IMR-90 (cell line): ENCODE measurements around the gene AFM. TPM values are rescaled to one million over a fixed set of nuclear protein-coding genes. Genes with fewer than 3 reads are reported as not detected.

Source experiments
- ATAC-seq: fragments of 200-7000 bp; cut with Tn5 transposase; 2 replicates; pipeline ENCODE4 v1.9.1; 2020; ENCODE audit warnings: low read depth, mild to moderate bottlenecking, moderate library complexity
- BruUV-seq: library from RNA; stranded (reverse); fragments of 400-500 nt; replicated peaks from 2 replicates; lab custom pipeline; 2021; lab: Mats Ljungman, UMichigan
- CTCF ChIA-PET: fragments of 300-600 bp; formaldehyde crosslinking; extraction: SDS; loops from one replicate; lab custom pipeline; 2021; ENCODE audit warnings: antibody characterized with exemption; lab: Yijun Ruan, JAX
- POLR2A ChIA-PET: fragments of 300-600 bp; sonication (Branson Sonifier 250); formaldehyde crosslinking; loops from one replicate; lab custom pipeline; 2022; ENCODE audit warnings: antibody characterized with exemption; ENCODE audit not compliant: unreplicated experiment; lab: Charles Lee
- DNase-seq: peaks from one replicate; pipeline ENCODE4 v3.0.0; 2013
- H2AFZ ChIP-seq: replicated peaks from 2 replicates; pipeline ENCODE3; 2013; ENCODE audit warnings: low read length, mild to moderate bottlenecking; ENCODE audit not compliant: poor library complexity
- H2AK5ac ChIP-seq: 2 replicates; pipeline ENCODE4 v1.6.1; 2013; ENCODE audit warnings: low read depth, low read length, inconsistent platforms
- H2AK9ac ChIP-seq: replicated peaks from 2 replicates; pipeline ENCODE3; 2013; ENCODE audit warnings: mild to moderate bottlenecking, low read depth, low read length, moderate library complexity; ENCODE audit not compliant: poor library complexity
- H2BK120ac ChIP-seq: 2 replicates; pipeline ENCODE4 v1.6.1; 2013; ENCODE audit warnings: low read depth, low read length, inconsistent platforms
- H2BK15ac ChIP-seq: 3 replicates; pipeline ENCODE4 v1.6.1; 2013; ENCODE audit warnings: low read depth, low read length, inconsistent platforms
- H2BK20ac ChIP-seq: 2 replicates; pipeline ENCODE4 v1.6.1; 2013; ENCODE audit warnings: low read depth, mild to moderate bottlenecking, inconsistent platforms, low read length, moderate library complexity
- H2BK5ac ChIP-seq: 2 replicates; pipeline ENCODE4 v1.6.1; 2013; ENCODE audit warnings: mild to moderate bottlenecking, low read depth, low read length, inconsistent platforms; ENCODE audit not compliant: poor library complexity, severe bottlenecking
- H3K14ac ChIP-seq: replicated peaks from 2 replicates; pipeline ENCODE4 v1.6.1; 2013; ENCODE audit warnings: low read depth, low read length, inconsistent platforms
- H3K18ac ChIP-seq: 2 replicates; pipeline ENCODE4 v1.6.1; 2013; ENCODE audit warnings: low read depth, low read length, control low read depth
- H3K23ac ChIP-seq: 2 replicates; pipeline ENCODE4 v1.6.1; 2013; ENCODE audit warnings: low read depth, low read length, inconsistent platforms
- H3K27ac ChIP-seq: 2 replicates; pipeline ENCODE4 v1.5.1; 2013; ENCODE audit warnings: mild to moderate bottlenecking, control low read depth, low read length; ENCODE audit not compliant: insufficient read depth
- H3K27me3 ChIP-seq: 2 replicates; pipeline ENCODE4 v1.6.1; 2013; ENCODE audit warnings: low read length; ENCODE audit not compliant: control insufficient read depth, insufficient read depth
- H3K36me3 ChIP-seq: 2 replicates; pipeline ENCODE4 v1.6.1; 2013; ENCODE audit warnings: low read length, mixed read lengths; ENCODE audit not compliant: control insufficient read depth, insufficient read depth
- H3K4ac ChIP-seq: 2 replicates; pipeline ENCODE4 v1.6.1; 2013; ENCODE audit warnings: low read depth, low read length, inconsistent platforms
- H3K4me1 ChIP-seq: 2 replicates; pipeline ENCODE4 v1.6.1; 2013; ENCODE audit warnings: low read length, mixed read lengths; ENCODE audit not compliant: control insufficient read depth, insufficient read depth
- H3K4me2 ChIP-seq: 2 replicates; pipeline ENCODE4 v1.6.1; 2013; ENCODE audit warnings: low read depth, mild to moderate bottlenecking, control low read depth, low read length, moderate library complexity
- H3K4me3 ChIP-seq: 2 replicates; pipeline ENCODE4 v1.5.1; 2013; ENCODE audit warnings: low read depth, mild to moderate bottlenecking, control low read depth, low read length, moderate library complexity; ENCODE audit not compliant: insufficient read depth
- H3K56ac ChIP-seq: 2 replicates; pipeline ENCODE4 v1.6.1; 2013; ENCODE audit warnings: low read length, inconsistent platforms; ENCODE audit not compliant: insufficient read depth; ENCODE audit errors: extremely low read depth
- H3K79me1 ChIP-seq, 2 experiments: 2 replicates each; pipeline ENCODE4 v1.6.1; 2013; ENCODE audit warnings: low read length in 2 of 2, inconsistent platforms in 1 of 2, low read depth in 1 of 2
- H3K9ac ChIP-seq: 2 replicates; pipeline ENCODE4 v1.6.1; 2013; ENCODE audit warnings: low read depth, low read length, control low read depth
- H3K9me1 ChIP-seq: 2 replicates; pipeline ENCODE4 v1.6.1; 2013; ENCODE audit warnings: low read length, inconsistent platforms; ENCODE audit not compliant: insufficient read depth
- H3K9me3 ChIP-seq: 2 replicates; pipeline ENCODE4 v1.6.1; 2013; ENCODE audit warnings: low read length; ENCODE audit not compliant: control insufficient read depth, insufficient read depth
- H4K20me1 ChIP-seq: 2 replicates; pipeline ENCODE4 v1.6.1; 2013; ENCODE audit warnings: low read length, inconsistent platforms; ENCODE audit not compliant: insufficient read depth
- H4K5ac ChIP-seq: 2 replicates; pipeline ENCODE4 v1.6.1; 2013; ENCODE audit warnings: mild to moderate bottlenecking, low read depth, low read length, control low read depth
- H4K8ac ChIP-seq, 2 experiments: 2 replicates each; pipeline ENCODE4 v1.6.1; 2013; ENCODE audit warnings: low read depth in 2 of 2, low read length in 2 of 2, control low read depth in 1 of 2, inconsistent platforms in 1 of 2
- H4K91ac ChIP-seq: 2 replicates; pipeline ENCODE4 v1.6.1; 2013; ENCODE audit warnings: low read depth, low read length, inconsistent platforms; ENCODE audit not compliant: insufficient read depth
- CEBPB ChIP-seq: IDR thresholded peaks from 2 replicates; pipeline ENCODE4 v1.6.1; 2012; ENCODE audit warnings: low read depth, low read length, improper control_type of control experiment
- MAFK ChIP-seq: IDR thresholded peaks from 2 replicates; pipeline ENCODE4 v1.6.1; 2012; ENCODE audit warnings: low read depth, low read length, improper control_type of control experiment
- NFE2L2 ChIP-seq: fragments of 150-350 bp; IDR thresholded peaks from 2 replicates; pipeline ENCODE4 v1.6.1; 2016; ENCODE audit warnings: low read depth, mild to moderate bottlenecking, low read length
- POLR2A ChIP-seq: IDR thresholded peaks from 2 replicates; pipeline ENCODE4 v1.6.1; 2012; ENCODE audit warnings: mild to moderate bottlenecking, low read depth, low read length
- RCOR1 ChIP-seq: IDR thresholded peaks from 2 replicates; pipeline ENCODE4 v1.6.1; 2012; ENCODE audit warnings: mild to moderate bottlenecking, low read length, improper control_type of control experiment; ENCODE audit not compliant: insufficient replicate concordance
- RFX5 ChIP-seq: IDR thresholded peaks from 2 replicates; pipeline ENCODE4 v1.8.0; 2012; ENCODE audit warnings: low read depth, mild to moderate bottlenecking, low read length, moderate library complexity
- SMC3 ChIP-seq: fragments of 150-350 bp; IDR thresholded peaks from 2 replicates; pipeline ENCODE4 v1.6.1; 2016; ENCODE audit warnings: low read depth, mild to moderate bottlenecking, antibody characterized with exemption, low read length, moderate library complexity
- WGBS, 2 experiments: methylation state at CpG; one replicate each; pipeline versions ENCODE4 v1.1.5 to v1.1.7; 2013; ENCODE audit warnings: missing lambda C conversion rate in 2 of 2; ENCODE audit not compliant: insufficient read length in 1 of 2; ENCODE audit errors: extremely low coverage in 2 of 2; 5-methylcytosine and 5-hydroxymethylcytosine counted together
- dilution Hi-C: fragments of 300-500 bp; cut with HindIII; formaldehyde crosslinking; loops from one replicate; pipeline ENCODE4 v1.14.3; 2018; ENCODE audit warnings: low sequenced_read_pairs; ENCODE audit not compliant: unreplicated experiment
- in situ Hi-C: fragments of 300-500 bp; cut with MboI; formaldehyde crosslinking; loops from 3 replicates; pipeline ENCODE4 v1.14.3; 2019; ENCODE audit warnings: low sequenced_read_pairs, inconsistent platforms, mixed read lengths
- intact Hi-C: fragments of 100-400 bp; cut with micrococcal nuclease; formaldehyde crosslinking; loops from 2 replicates; pipeline ENCODE4 v1.10.0; 2022
- polyA plus RNA-seq, 3 experiments: library from polyadenylated mRNA; depleted of rRNA; stranded (reverse); fragments of >200 nt; gene quantifications; 2 replicates each; pipeline ENCODE4 v1.2.3, GENCODE V29; 2012; ENCODE audit warnings: low replicate concordance in 1 of 3
- total RNA-seq: library from RNA; depleted of rRNA; stranded (reverse); fragments of >200 nt; gene quantifications from 2 replicates; pipeline ENCODE4 v1.2.3, GENCODE V29; 2012
- TF ChIP-seq, protein P1 (sequence below): conservative IDR thresholded peaks from 2 replicates; pipeline ENCODE4 v1.5.1; 2012; ENCODE audit warnings: mild to moderate bottlenecking, low read depth, low read length, improper control_type of control experiment
- TF ChIP-seq, protein P2 (sequence below): fragments of 150-350 bp; IDR thresholded peaks from 2 replicates; pipeline ENCODE4 v1.6.1; 2016; ENCODE audit warnings: low read depth, mild to moderate bottlenecking, low read length, moderate library complexity, borderline replicate concordance

The AFM gene
- total and polyA plus RNA-seq, 2 of the 4 experiments (the other 2 are of a cell fraction) = not detected

DNA sequence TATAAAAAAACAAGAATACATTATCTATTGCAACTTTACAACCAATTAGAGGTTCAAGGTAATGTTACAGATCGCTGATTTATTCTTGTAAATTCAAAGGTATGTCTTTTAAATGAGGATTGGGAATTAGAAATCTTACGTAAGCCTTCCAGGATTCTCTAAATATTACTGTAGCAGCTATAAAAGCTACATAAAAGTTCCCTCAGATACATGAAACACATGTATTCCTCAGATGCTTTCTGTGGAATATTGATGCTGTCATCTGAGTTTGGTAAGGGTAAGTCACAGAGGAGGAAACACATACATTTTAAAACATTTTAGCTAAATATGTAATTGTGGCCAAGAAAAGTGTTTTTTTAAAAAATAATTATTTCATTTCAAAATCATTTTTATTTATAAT, 42.1 kb upstream of the AFM start:
- CTCF ChIA-PET = interaction anchor here (1.0 kb wide), 1 partner anchor 15 kb away, joined by 3 read pairs; no protein-coding TSS in a partner anchor
- no CpG with 5 or more reads among the region's 2 CpGs for WGBS, 2 experiments
- Histone ChIP-seq H2BK15ac (no peak overlapping the region), H3K18ac (no peak overlapping the region), H2BK20ac (no peak overlapping the region), H2AFZ (no peak overlapping the region), H3K14ac (no peak overlapping the region), H2BK5ac (no peak overlapping the region), H4K91ac (no peak overlapping the region), H2AK9ac (no peak overlapping the region), H3K79me1 (no peaks in the 10 kb centered on the region), H3K4ac (no peak overlapping the region), H4K5ac (no peak overlapping the region), H4K8ac (no peak overlapping the region), H2AK5ac (no peak overlapping the region), H3K4me1 (no peaks in the 10 kb centered on the region), H2BK120ac (no peak overlapping the region), H3K9ac (no peak overlapping the region), H3K56ac (no peak overlapping the region), H4K20me1 (no peaks in the 10 kb centered on the region), H3K4me3 (no peak overlapping the region), H3K27me3 (peaks cover 2% of the 10 kb centered on the region; the same call in 1 of the 2 replicates), H3K9me1 (no peaks in the 10 kb centered on the region), H3K4me2 (no peak overlapping the region), H3K23ac (no peak overlapping the region), H3K36me3 (no peaks in the 10 kb centered on the region), H3K27ac (no peak overlapping the region), H3K9me3 (no peaks in the 10 kb centered on the region)
- POLR2A ChIA-PET = no interaction called here
- ATAC-seq (no peak), DNase-seq (no peak)
- dilution Hi-C loops (no loop called here), intact Hi-C loops (no loop called here), in situ Hi-C loops (no loop called here)
- BruUV-seq = no TSS peak
- no peak for TF ChIP-seq RCOR1
- TF ChIP-seq NFE2L2 = no peak
- TF ChIP-seq, protein P1, sequence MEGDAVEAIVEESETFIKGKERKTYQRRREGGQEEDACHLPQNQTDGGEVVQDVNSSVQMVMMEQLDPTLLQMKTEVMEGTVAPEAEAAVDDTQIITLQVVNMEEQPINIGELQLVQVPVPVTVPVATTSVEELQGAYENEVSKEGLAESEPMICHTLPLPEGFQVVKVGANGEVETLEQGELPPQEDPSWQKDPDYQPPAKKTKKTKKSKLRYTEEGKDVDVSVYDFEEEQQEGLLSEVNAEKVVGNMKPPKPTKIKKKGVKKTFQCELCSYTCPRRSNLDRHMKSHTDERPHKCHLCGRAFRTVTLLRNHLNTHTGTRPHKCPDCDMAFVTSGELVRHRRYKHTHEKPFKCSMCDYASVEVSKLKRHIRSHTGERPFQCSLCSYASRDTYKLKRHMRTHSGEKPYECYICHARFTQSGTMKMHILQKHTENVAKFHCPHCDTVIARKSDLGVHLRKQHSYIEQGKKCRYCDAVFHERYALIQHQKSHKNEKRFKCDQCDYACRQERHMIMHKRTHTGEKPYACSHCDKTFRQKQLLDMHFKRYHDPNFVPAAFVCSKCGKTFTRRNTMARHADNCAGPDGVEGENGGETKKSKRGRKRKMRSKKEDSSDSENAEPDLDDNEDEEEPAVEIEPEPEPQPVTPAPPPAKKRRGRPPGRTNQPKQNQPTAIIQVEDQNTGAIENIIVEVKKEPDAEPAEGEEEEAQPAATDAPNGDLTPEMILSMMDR = no peak
- TF ChIP-seq CEBPB = no peak
- TF ChIP-seq SMC3 = no peak
- TF ChIP-seq MAFK = no peak
- no peak for TF ChIP-seq RFX5
- no peak for TF ChIP-seq POLR2A
- TF ChIP-seq, protein P2, sequence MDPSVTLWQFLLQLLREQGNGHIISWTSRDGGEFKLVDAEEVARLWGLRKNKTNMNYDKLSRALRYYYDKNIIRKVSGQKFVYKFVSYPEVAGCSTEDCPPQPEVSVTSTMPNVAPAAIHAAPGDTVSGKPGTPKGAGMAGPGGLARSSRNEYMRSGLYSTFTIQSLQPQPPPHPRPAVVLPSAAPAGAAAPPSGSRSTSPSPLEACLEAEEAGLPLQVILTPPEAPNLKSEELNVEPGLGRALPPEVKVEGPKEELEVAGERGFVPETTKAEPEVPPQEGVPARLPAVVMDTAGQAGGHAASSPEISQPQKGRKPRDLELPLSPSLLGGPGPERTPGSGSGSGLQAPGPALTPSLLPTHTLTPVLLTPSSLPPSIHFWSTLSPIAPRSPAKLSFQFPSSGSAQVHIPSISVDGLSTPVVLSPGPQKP = no peak
